Measurements from ENCODE around the gene ARHGAP36. TPM values are rescaled to one million over a fixed set of nuclear protein-coding genes. Genes with fewer than 3 reads are reported as not detected.
A peak's percentile ranks its signal among the peaks of the same experiment; 100 is the strongest.

The ARHGAP36 gene
- total and polyA plus RNA-seq, 7 experiments from 2014 or later, result not detected

GRCh38 chrX:131068945-131069719 lies 11.0 kb downstream of the ARHGAP36 start:
- H3K27me3 Mint-ChIP-seq, result peaks cover 32 to 58% (median 44%) of the 10 kb centered on the region in 5 donors

DNA sequence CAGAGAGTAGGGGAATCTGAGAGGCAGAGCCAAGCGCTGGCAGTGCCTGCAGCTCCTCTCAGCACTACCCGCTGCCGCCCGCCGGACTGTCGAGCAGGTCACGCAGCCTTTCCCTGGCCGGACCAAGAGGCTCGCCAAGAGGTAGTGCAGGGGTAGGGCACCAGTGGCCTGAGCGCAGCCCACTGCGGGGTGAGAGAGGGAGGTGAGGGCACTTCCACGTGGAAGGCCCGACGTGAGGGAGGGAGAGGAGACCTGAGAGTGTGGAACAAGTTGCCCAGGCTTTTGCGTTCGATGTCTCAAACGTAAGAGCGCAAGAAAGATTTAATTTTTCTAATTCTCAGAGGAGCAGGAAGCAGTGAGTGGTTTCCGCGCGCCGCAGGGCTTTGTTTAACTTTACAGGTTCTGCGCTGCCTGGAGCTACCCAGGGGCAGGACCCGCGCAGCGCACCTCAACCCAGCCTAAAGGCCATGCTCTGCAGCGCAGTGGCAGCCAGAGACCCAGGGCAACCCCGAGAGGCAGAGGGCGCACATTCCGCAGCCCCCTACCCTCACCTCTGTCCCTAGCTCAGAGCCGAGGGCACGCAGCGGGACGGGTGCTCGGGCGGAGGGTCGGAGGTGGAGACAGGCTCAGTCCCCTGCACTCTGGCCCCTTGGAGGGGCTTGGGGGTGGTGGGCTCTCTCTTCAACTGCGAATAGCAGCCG lies 14.9 kb downstream of the ARHGAP36 start:
- Histone ChIP-seq H3K27ac (ENCODE audit: low read depth, low read length) (no peak overlapping the region), H3K36me3 (ENCODE audit: control insufficient read depth in 2 of 3, insufficient read depth in 3 of 3, low read length in 3 of 3) (no peaks in the 10 kb centered on the region), H3K9me3 (ENCODE audit: control insufficient read depth in 2 of 3, low read length in 3 of 3) (no peaks in the 10 kb centered on the region), H3K4me3 (ENCODE audit: low read length) (no peak overlapping the region), H3K27me3 (ENCODE audit: control insufficient read depth in 2 of 2, insufficient read depth in 2 of 2, low read length in 2 of 2) (peaks cover 0 to 2% of the 10 kb centered on the region in 2 donors), H3K4me1 (ENCODE audit: control insufficient read depth in 2 of 2, insufficient read depth in 2 of 2, low read length in 2 of 2) (no peaks in the 10 kb centered on the region)
- intact Hi-C loops (cut with micrococcal nuclease), result no loop called here
- ChIA-PET POLR2A (no interaction called here), CTCF (no interaction called here)
- DNase-seq (no peak), ATAC-seq (no peak)
- H3K27me3 Mint-ChIP-seq, result peaks cover 37 to 53% (median 38%) of the 10 kb centered on the region in 5 donors
- no peaks in the 10 kb centered on the region for H3K9me3 Mint-ChIP-seq
- H3K4me3 Mint-ChIP-seq, result no peak overlapping the region
- no peaks in the 10 kb centered on the region for H3K4me1 Mint-ChIP-seq
- H3K27ac Mint-ChIP-seq, result no peak overlapping the region
- H3K36me3 Mint-ChIP-seq, result no peaks in the 10 kb centered on the region

More at GRCh38 chrX:131068945-131069719, 11.0 kb downstream of the ARHGAP36 start:
- ATAC-seq (no peak), DNase-seq (no peak)
- ChIA-PET POLR2A (no interaction called here), CTCF (no interaction called here)
- no peaks in the 10 kb centered on the region for H3K36me3 ChIP-seq (ENCODE audit: control insufficient read depth in 2 of 3, insufficient read depth in 3 of 3, low read length in 3 of 3)
- no peaks in the 10 kb centered on the region for H3K36me3 Mint-ChIP-seq
- H3K4me3 ChIP-seq (ENCODE audit: low read length), result no peak overlapping the region
- H3K9me3 ChIP-seq (ENCODE audit: control insufficient read depth in 2 of 3, low read length in 3 of 3), result no peaks in the 10 kb centered on the region
- no peaks in the 10 kb centered on the region for H3K4me1 ChIP-seq (ENCODE audit: control insufficient read depth in 2 of 2, insufficient read depth in 2 of 2, low read length in 2 of 2)
- intact Hi-C loops (cut with micrococcal nuclease), result no loop called here
- no peak overlapping the region for H3K4me3 Mint-ChIP-seq
- H3K4me1 Mint-ChIP-seq, result peaks cover 0 to 7% (median 0%) of the 10 kb centered on the region in 7 donors
- H3K27me3 ChIP-seq (ENCODE audit: control insufficient read depth in 2 of 2, insufficient read depth in 2 of 2, low read length in 2 of 2), result no peaks in the 10 kb centered on the region
- no peaks in the 10 kb centered on the region for H3K9me3 Mint-ChIP-seq
- no peak overlapping the region for H3K27ac ChIP-seq (ENCODE audit: low read depth, low read length)
- H3K27ac Mint-ChIP-seq, result no peak overlapping the region

GRCh38 chrX:131073607-131074006 lies 15.5 kb downstream of the ARHGAP36 start:
- H3K27me3 ChIP-seq (ENCODE audit: control insufficient read depth in 2 of 2, insufficient read depth in 2 of 2, low read length in 2 of 2), result peaks cover 0 to 2% of the 10 kb centered on the region in 2 donors
- no peak overlapping the region for H3K27ac ChIP-seq (ENCODE audit: low read depth, low read length)
- DNase-seq (no peak), ATAC-seq (no peak)
- H3K4me3 Mint-ChIP-seq, result no peak overlapping the region
- peaks cover 38 to 53% (median 39%) of the 10 kb centered on the region in 5 donors for H3K27me3 Mint-ChIP-seq
- H3K4me3 ChIP-seq (ENCODE audit: low read length), result no peak overlapping the region
- no peaks in the 10 kb centered on the region for H3K4me1 Mint-ChIP-seq
- no peaks in the 10 kb centered on the region for H3K36me3 ChIP-seq (ENCODE audit: control insufficient read depth in 2 of 3, insufficient read depth in 3 of 3, low read length in 3 of 3)
- H3K36me3 Mint-ChIP-seq, result no peaks in the 10 kb centered on the region
- no peaks in the 10 kb centered on the region for H3K9me3 Mint-ChIP-seq
- H3K27ac Mint-ChIP-seq, result no peak overlapping the region
- H3K9me3 ChIP-seq (ENCODE audit: control insufficient read depth in 2 of 3, low read length in 3 of 3), result no peaks in the 10 kb centered on the region
- POLR2A ChIA-PET, result no interaction called here
- intact Hi-C loops (cut with micrococcal nuclease), result no loop called here
- H3K4me1 ChIP-seq (ENCODE audit: control insufficient read depth in 2 of 2, insufficient read depth in 2 of 2, low read length in 2 of 2), result no peaks in the 10 kb centered on the region
- CTCF ChIA-PET, result no interaction called here

GRCh38 chrX:131081772-131082740 lies 23.9 kb downstream of the ARHGAP36 start:
- DNase-seq, result no peak
- H3K4me1 ChIP-seq (ENCODE audit: control insufficient read depth in 2 of 2, insufficient read depth in 2 of 2, low read length in 2 of 2), result no peaks in the 10 kb centered on the region
- Mint-ChIP-seq H3K4me1 (peaks cover 0 to 6% (median 0%) of the 10 kb centered on the region in 7 donors), H3K27ac (peak overlapping the region in 1 of 9 donors; percentile 70), H3K9me3 (peaks cover 0 to 6% (median 0%) of the 10 kb centered on the region in 11 donors), H3K4me3 (no peak overlapping the region), H3K36me3 (peaks cover 0 to 4% (median 0%) of the 10 kb centered on the region in 5 donors), H3K27me3 (peaks cover 48 to 63% (median 58%) of the 10 kb centered on the region in 5 donors)
- intact Hi-C loops (cut with micrococcal nuclease), result no loop called here
- POLR2A ChIA-PET, result no interaction called here
- CTCF ChIA-PET, result no interaction called here
- H3K4me3 ChIP-seq (ENCODE audit: low read length), result no peak overlapping the region
- no peaks in the 10 kb centered on the region for H3K36me3 ChIP-seq (ENCODE audit: control insufficient read depth in 2 of 3, insufficient read depth in 3 of 3, low read length in 3 of 3)
- no peaks in the 10 kb centered on the region for H3K27me3 ChIP-seq (ENCODE audit: control insufficient read depth in 2 of 2, insufficient read depth in 2 of 2, low read length in 2 of 2)
- H3K9me3 ChIP-seq (ENCODE audit: control insufficient read depth in 2 of 3, low read length in 3 of 3), result no peaks in the 10 kb centered on the region
- no peak for ATAC-seq
- no peak overlapping the region for H3K27ac ChIP-seq (ENCODE audit: low read depth, low read length)

DNA sequence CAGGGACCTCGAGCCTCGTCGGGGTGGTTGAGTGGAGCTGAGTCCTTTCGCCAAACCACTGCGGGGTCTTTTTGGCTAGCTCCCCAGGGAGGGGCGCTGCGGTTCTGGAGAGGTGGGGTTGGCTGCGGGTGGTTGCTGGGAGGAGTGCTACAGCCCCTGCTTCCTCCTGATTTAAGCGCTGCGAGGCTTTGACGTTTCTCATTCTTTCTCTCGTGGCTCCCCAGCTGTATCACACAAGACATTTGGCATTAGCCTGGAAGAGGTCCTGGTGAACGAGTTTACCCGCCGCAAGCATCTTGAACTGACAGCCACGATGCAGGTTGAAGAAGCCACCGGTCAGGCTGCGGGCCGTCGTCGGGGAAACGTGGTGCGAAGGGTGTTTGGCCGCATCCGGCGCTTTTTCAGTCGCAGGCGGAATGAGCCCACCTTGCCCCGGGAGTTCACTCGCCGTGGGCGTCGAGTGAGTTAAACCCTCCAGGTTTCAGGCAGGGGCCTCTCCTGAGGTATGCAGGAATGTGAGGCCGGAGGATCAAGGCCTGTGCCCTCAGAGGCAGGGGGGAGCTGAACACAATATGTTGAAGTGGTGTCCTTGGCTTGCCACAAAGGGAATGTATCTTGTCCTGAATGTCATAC lies 25.5 kb downstream of the ARHGAP36 start:
- intact Hi-C loops (cut with micrococcal nuclease), result no loop called here
- CTCF ChIA-PET, result no interaction called here

GRCh38 chrX:131084145-131084544 lies 26.0 kb downstream of the ARHGAP36 start:
- peaks cover 0 to 6% (median 0%) of the 10 kb centered on the region in 11 donors for H3K9me3 Mint-ChIP-seq
- ChIA-PET POLR2A (no interaction called here), CTCF (no interaction called here)
- H3K9me3 ChIP-seq (ENCODE audit: control insufficient read depth in 2 of 3, low read length in 3 of 3), result no peaks in the 10 kb centered on the region
- no peaks in the 10 kb centered on the region for H3K27me3 ChIP-seq (ENCODE audit: control insufficient read depth in 2 of 2, insufficient read depth in 2 of 2, low read length in 2 of 2)
- no peak overlapping the region for H3K27ac ChIP-seq (ENCODE audit: low read depth, low read length)
- H3K27ac Mint-ChIP-seq, result no peak overlapping the region
- intact Hi-C loops (cut with micrococcal nuclease), result no loop called here
- peaks cover 42 to 65% (median 57%) of the 10 kb centered on the region in 5 donors for H3K27me3 Mint-ChIP-seq
- H3K36me3 Mint-ChIP-seq, result peaks cover 0 to 4% (median 0%) of the 10 kb centered on the region in 5 donors
- no peaks in the 10 kb centered on the region for H3K4me1 ChIP-seq (ENCODE audit: control insufficient read depth in 2 of 2, insufficient read depth in 2 of 2, low read length in 2 of 2)
- H3K4me3 ChIP-seq (ENCODE audit: low read length), result no peak overlapping the region
- no peak for DNase-seq
- no peak for ATAC-seq
- no peaks in the 10 kb centered on the region for H3K36me3 ChIP-seq (ENCODE audit: control insufficient read depth in 2 of 3, insufficient read depth in 3 of 3, low read length in 3 of 3)
- H3K4me3 Mint-ChIP-seq, result no peak overlapping the region
- H3K4me1 Mint-ChIP-seq, result peaks cover 0 to 6% (median 0%) of the 10 kb centered on the region in 7 donors

More for the DNA sequence above, 25.5 kb downstream of the ARHGAP36 start:
- ATAC-seq (no peak), DNase-seq (no peak)
- H3K4me3 Mint-ChIP-seq, result no peak overlapping the region
- no peak overlapping the region for H3K27ac ChIP-seq (ENCODE audit: low read depth, low read length)
- H3K9me3 ChIP-seq (ENCODE audit: control insufficient read depth in 2 of 3, low read length in 3 of 3), result no peaks in the 10 kb centered on the region
- H3K36me3 Mint-ChIP-seq, result peaks cover 0 to 4% (median 0%) of the 10 kb centered on the region in 5 donors
- peaks cover 0 to 6% (median 0%) of the 10 kb centered on the region in 11 donors for H3K9me3 Mint-ChIP-seq
- POLR2A ChIA-PET, result no interaction called here
- peaks cover 47 to 65% (median 61%) of the 10 kb centered on the region in 5 donors for H3K27me3 Mint-ChIP-seq
- no peaks in the 10 kb centered on the region for H3K4me1 ChIP-seq (ENCODE audit: control insufficient read depth in 2 of 2, insufficient read depth in 2 of 2, low read length in 2 of 2)
- no peaks in the 10 kb centered on the region for H3K27me3 ChIP-seq (ENCODE audit: control insufficient read depth in 2 of 2, insufficient read depth in 2 of 2, low read length in 2 of 2)
- H3K36me3 ChIP-seq (ENCODE audit: control insufficient read depth in 2 of 3, insufficient read depth in 3 of 3, low read length in 3 of 3), result no peaks in the 10 kb centered on the region
- H3K4me1 Mint-ChIP-seq, result peaks cover 0 to 6% (median 0%) of the 10 kb centered on the region in 7 donors
- H3K4me3 ChIP-seq (ENCODE audit: low read length), result no peak overlapping the region
- no peak overlapping the region for H3K27ac Mint-ChIP-seq
